OCI-LY7 (cell line): ENCODE results near the gene CEACAM18. TPM values are rescaled to one million over a fixed set of nuclear protein-coding genes. Genes with fewer than 3 reads are reported as not detected.

Experiments
- BruUV-seq: library from RNA; stranded (reverse); fragments of 400-500 nt; replicated peaks from 2 replicates; lab custom pipeline; 2021; lab: Mats Ljungman, UMichigan
- CTCF ChIA-PET: fragments of 300-600 bp; sonication (Branson Sonifier 250); formaldehyde crosslinking; loops from one replicate; lab custom pipeline; 2022; ENCODE audit warnings: antibody characterized with exemption; ENCODE audit not compliant: unreplicated experiment; lab: Charles Lee
- POLR2A ChIA-PET: fragments of 300-600 bp; sonication (Branson Sonifier 250); formaldehyde crosslinking; loops from one replicate; lab custom pipeline; 2022; ENCODE audit warnings: antibody characterized with exemption; lab: Charles Lee
- DNase-seq: peaks from one replicate; pipeline ENCODE4 v3.0.0-alpha.2; 2015; ENCODE audit warnings: low spot score
- H2AFZ ChIP-seq: fragments of 200-600 bp; sonication (generic), shearing (Covaris generic); 2 replicates; pipeline ENCODE4 v1.6.1; 2014; ENCODE audit warnings: mild to moderate bottlenecking, antibody characterized with exemption, low read length, moderate library complexity
- H3K27ac ChIP-seq: fragments of 200-600 bp; sonication (generic); 2 replicates; pipeline ENCODE4 v1.5.1; 2014; ENCODE audit warnings: mixed run types, low read depth, mild to moderate bottlenecking, moderate library complexity, low read length, inconsistent platforms; ENCODE audit not compliant: poor library complexity, severe bottlenecking
- H3K36me3 ChIP-seq: fragments of 200-600 bp; sonication (generic); 2 replicates; pipeline ENCODE4 v1.6.1; 2014; ENCODE audit warnings: mild to moderate bottlenecking, antibody characterized with exemption, low read length, moderate library complexity, mixed read lengths; ENCODE audit not compliant: insufficient read depth
- H3K4me1 ChIP-seq: fragments of 200-600 bp; sonication (generic); 2 replicates; pipeline ENCODE4 v1.5.1; 2014; ENCODE audit warnings: mild to moderate bottlenecking, low read length; ENCODE audit not compliant: insufficient read depth, poor library complexity, severe bottlenecking
- H3K4me2 ChIP-seq: fragments of 200-600 bp; sonication (generic); 2 replicates; pipeline ENCODE4 v1.6.1; 2014; ENCODE audit warnings: mild to moderate bottlenecking, low read length
- H3K4me3 ChIP-seq: fragments of 200-600 bp; sonication (generic); 2 replicates; pipeline ENCODE4 v1.5.1; 2014; ENCODE audit warnings: mild to moderate bottlenecking, low read depth, low read length; ENCODE audit not compliant: poor library complexity, severe bottlenecking
- H3K79me2 ChIP-seq: fragments of 200-600 bp; sonication (generic); 2 replicates; pipeline ENCODE4 v1.6.1; 2016; ENCODE audit warnings: low read depth, mild to moderate bottlenecking, low read length, moderate library complexity, mixed read lengths; ENCODE audit not compliant: insufficient read depth
- H3K9me2 ChIP-seq: fragments of 200-600 bp; sonication (generic); 2 replicates; pipeline ENCODE4 v1.6.1; 2016; ENCODE audit warnings: mild to moderate bottlenecking, low read length, mixed read lengths; ENCODE audit not compliant: insufficient read depth
- H3K9me3 ChIP-seq: fragments of 200-600 bp; sonication (generic); 2 replicates; pipeline ENCODE4 v1.6.1; 2014; ENCODE audit warnings: mild to moderate bottlenecking, mixed run types, low read length, mixed read lengths
- H4K20me1 ChIP-seq: fragments of 200-600 bp; sonication (generic); 2 replicates; pipeline ENCODE4 v1.6.1; 2014; ENCODE audit warnings: mild to moderate bottlenecking, antibody characterized with exemption, low read length, moderate library complexity, mixed read lengths; ENCODE audit not compliant: insufficient read depth
- EZH2phosphoT487 ChIP-seq: fragments of 200-600 bp; sonication (generic); IDR thresholded peaks from 2 replicates; pipeline ENCODE4 v1.6.1; 2018; ENCODE audit warnings: low read depth, borderline replicate concordance, mild to moderate bottlenecking, mixed run types, antibody characterized with exemption, low read length, moderate library complexity, mixed read lengths
- intact Hi-C: fragments of 100-400 bp; cut with micrococcal nuclease; formaldehyde crosslinking; loops from one replicate; pipeline ENCODE4 v1.10.0; 2022; ENCODE audit not compliant: unreplicated experiment
- total RNA-seq, 2 experiments: library from RNA; depleted of rRNA in 1 of 2; stranded (reverse); fragments of >200 nt in 1 of 2; shearing (Covaris generic) in 1 of 2; gene quantifications; 2 replicates each; pipeline ENCODE4 v1.2.3, GENCODE V29; 2014 to 2022
- TF ChIP-seq, protein P1 (sequence below): fragments of 200-600 bp; sonication (generic); conservative IDR thresholded peaks from 2 replicates; pipeline ENCODE4 v1.5.1; 2014; ENCODE audit warnings: mild to moderate bottlenecking, antibody characterized with exemption, low read length, moderate library complexity, mixed read lengths

CEACAM18 gene
- total RNA-seq, 2 experiments from 2014 or later, result not detected

DNA sequence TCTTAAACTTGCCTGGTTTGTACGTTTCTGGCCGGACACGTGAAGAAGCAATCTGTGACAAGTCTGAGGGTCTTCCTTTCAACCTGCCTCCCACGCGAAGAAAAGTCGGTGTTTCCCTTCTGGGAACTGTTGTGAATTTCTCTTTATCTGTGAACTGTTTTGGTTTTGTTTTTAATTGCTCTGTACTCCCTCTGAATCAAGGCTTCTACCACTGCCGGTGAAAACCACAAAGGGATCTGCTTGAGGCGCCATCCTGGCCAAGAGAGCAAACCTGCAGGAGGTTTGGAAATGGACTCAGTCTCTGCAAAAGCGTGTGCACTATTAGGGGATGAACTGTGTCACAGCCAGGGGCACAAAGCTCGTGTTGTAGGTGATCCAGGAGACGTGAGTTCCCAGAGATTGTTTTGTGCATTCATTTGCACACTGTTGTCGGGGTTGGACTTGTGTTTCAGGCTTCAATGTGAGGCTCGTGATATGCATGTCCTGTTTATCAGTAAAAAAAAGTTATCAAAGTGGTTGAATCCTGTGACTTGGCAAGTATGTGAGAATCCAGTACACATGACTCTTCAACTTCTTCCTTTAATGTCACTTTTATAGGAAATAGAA, 29.8 kb upstream of the CEACAM18 start:
- Histone ChIP-seq H2AFZ (no peak overlapping the region), H3K9me3 (0 out of 2 replicates have a peak, but pooled peaks cover 4% of the 10 kb centered on the region), H4K20me1 (no peaks in the 10 kb centered on the region), H3K36me3 (no peaks in the 10 kb centered on the region), H3K79me2 (no peaks in the 10 kb centered on the region), H3K27ac (no peak overlapping the region), H3K4me3 (no peak overlapping the region), H3K9me2 (no peaks in the 10 kb centered on the region), H3K4me1 (no peaks in the 10 kb centered on the region), H3K4me2 (no peak overlapping the region)
- no peak for DNase-seq
- CTCF ChIA-PET, result no interaction called here
- POLR2A ChIA-PET, result interaction anchor here (0.6 kb wide), 1 partner anchor 266 kb away, joined by 3 read pairs; no protein-coding TSS in a partner anchor
- BruUV-seq, result no TSS peak
- intact Hi-C loops, result no loop called here
- TF ChIP-seq EZH2phosphoT487, result no peak
- TF ChIP-seq, protein P1, sequence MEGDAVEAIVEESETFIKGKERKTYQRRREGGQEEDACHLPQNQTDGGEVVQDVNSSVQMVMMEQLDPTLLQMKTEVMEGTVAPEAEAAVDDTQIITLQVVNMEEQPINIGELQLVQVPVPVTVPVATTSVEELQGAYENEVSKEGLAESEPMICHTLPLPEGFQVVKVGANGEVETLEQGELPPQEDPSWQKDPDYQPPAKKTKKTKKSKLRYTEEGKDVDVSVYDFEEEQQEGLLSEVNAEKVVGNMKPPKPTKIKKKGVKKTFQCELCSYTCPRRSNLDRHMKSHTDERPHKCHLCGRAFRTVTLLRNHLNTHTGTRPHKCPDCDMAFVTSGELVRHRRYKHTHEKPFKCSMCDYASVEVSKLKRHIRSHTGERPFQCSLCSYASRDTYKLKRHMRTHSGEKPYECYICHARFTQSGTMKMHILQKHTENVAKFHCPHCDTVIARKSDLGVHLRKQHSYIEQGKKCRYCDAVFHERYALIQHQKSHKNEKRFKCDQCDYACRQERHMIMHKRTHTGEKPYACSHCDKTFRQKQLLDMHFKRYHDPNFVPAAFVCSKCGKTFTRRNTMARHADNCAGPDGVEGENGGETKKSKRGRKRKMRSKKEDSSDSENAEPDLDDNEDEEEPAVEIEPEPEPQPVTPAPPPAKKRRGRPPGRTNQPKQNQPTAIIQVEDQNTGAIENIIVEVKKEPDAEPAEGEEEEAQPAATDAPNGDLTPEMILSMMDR, result no peak

GRCh38 chr19:51450730-51451307, 27.5 kb upstream of the CEACAM18 start:
- no TSS peak for BruUV-seq
- CTCF ChIA-PET, result no interaction called here
- no peaks in the 10 kb centered on the region for H3K36me3 ChIP-seq
- intact Hi-C loops, result no loop called here
- TF ChIP-seq EZH2phosphoT487, result no peak
- TF ChIP-seq, protein P1, result no peak
- H3K27ac ChIP-seq, result no peak overlapping the region
- no peaks in the 10 kb centered on the region for H3K9me2 ChIP-seq
- no peak overlapping the region for H3K4me3 ChIP-seq
- H3K79me2 ChIP-seq, result no peaks in the 10 kb centered on the region
- H3K4me1 ChIP-seq, result no peaks in the 10 kb centered on the region
- H3K9me3 ChIP-seq, result 0 out of 2 replicates have a peak, but pooled peaks cover 4% of the 10 kb centered on the region
- no peak overlapping the region for H2AFZ ChIP-seq
- DNase-seq, result no peak
- POLR2A ChIA-PET, result no interaction called here
- H4K20me1 ChIP-seq, result no peaks in the 10 kb centered on the region
- H3K4me2 ChIP-seq, result no peak overlapping the region
